Measurements from ENCODE around the gene CYP26C1. TPM values are rescaled to one million over a fixed set of nuclear protein-coding genes. Genes with fewer than 3 reads are reported as not detected.

CYP26C1 gene
- total RNA-seq (2022; extraction: Qiagen RNA extraction; ENCODE audit: low read depth): not detected in 5 replicates

GRCh38 chr10:93059975-93060886 is at the start of gene CYP26C1:
CYP26C1 (plus strand) TSS chr10:93060798; CDS start chr10:93061264, 466 bp downstream.

DNA sequence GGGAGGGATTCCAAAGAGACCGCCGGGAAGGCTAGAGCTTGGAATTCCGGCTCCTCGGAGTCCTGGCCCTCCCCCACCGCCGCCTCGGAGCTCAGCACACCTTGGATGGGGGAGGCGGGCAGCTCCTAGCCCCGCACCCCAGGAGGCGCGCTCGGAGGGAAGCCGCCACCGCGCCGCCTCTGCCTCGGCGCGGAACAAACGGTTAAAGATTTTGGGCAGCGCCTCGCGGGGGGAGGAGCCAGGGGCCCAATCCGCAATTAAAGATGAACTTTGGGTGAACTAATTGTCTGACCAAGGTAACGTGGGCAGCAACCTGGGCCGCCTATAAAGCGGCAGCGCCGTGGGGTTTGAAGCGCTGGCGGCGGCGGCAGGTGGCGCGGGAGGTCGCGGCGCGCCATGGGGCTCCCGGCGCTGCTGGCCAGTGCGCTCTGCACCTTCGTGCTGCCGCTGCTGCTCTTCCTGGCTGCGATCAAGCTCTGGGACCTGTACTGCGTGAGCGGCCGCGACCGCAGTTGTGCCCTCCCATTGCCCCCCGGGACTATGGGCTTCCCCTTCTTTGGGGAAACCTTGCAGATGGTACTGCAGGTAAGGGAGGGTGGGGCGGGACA is 13.0 kb downstream of the CYP26C1 start, which contains the start of gene CYP26A1:
CYP26A1 (plus strand) TSS at position 355 of the 608 bp plus-strand sequence; CDS start at position 397, 42 bp downstream.

Other genes starting within 250 kb of the CYP26C1 start
- 9.5 to 16.8 TPM (median 16.1 TPM) in 5 replicates for gene EXOC6, start 212.3 kb upstream of the CYP26C1 start, total RNA-seq (2022; extraction: Qiagen RNA extraction; ENCODE audit: low read depth)
- 1.6 to 3.9 TPM (median 2.5 TPM) in 5 replicates for gene CYP26A1, start 13.1 kb downstream of the CYP26C1 start, total RNA-seq (2022; extraction: Qiagen RNA extraction; ENCODE audit: low read depth)

Data from A549 treated with ZK216348 at 1 μM for 4 hours (cell line).